Glutamatergic neuron (in vitro differentiated cells): Measurements from ENCODE around the gene SLCO3A1. TPM values are rescaled to one million over a fixed set of nuclear protein-coding genes. Genes with fewer than 3 reads are reported as not detected.

Experiments
- DNase-seq: peaks from one replicate; pipeline ENCODE4 v3.0.0; 2022
- H3K27ac Mint-ChIP-seq: one replicate; pipeline ENCODE4 v1.8.0; 2020; ENCODE audit warnings: mild to moderate bottlenecking, mixed read lengths, inconsistent platforms; ENCODE audit not compliant: unreplicated experiment
- H3K27me3 Mint-ChIP-seq: one replicate; pipeline ENCODE4 v1.8.0; 2020; ENCODE audit warnings: mild to moderate bottlenecking, moderate library complexity, mixed read lengths, inconsistent platforms; ENCODE audit not compliant: unreplicated experiment
- H3K36me3 Mint-ChIP-seq: one replicate; pipeline ENCODE4 v1.8.0; 2020; ENCODE audit warnings: mild to moderate bottlenecking, mixed read lengths, inconsistent platforms; ENCODE audit not compliant: unreplicated experiment
- H3K4me1 Mint-ChIP-seq: one replicate; pipeline ENCODE4 v1.8.0; 2020; ENCODE audit warnings: mild to moderate bottlenecking, low read depth, mixed read lengths, inconsistent platforms; ENCODE audit not compliant: unreplicated experiment
- H3K4me3 Mint-ChIP-seq: one replicate; pipeline ENCODE4 v1.8.0; 2020; ENCODE audit warnings: mild to moderate bottlenecking, mixed read lengths, inconsistent platforms; ENCODE audit not compliant: unreplicated experiment
- H3K9me3 Mint-ChIP-seq: one replicate; pipeline ENCODE4 v1.8.0; 2020; ENCODE audit warnings: mild to moderate bottlenecking, moderate library complexity, mixed read lengths, inconsistent platforms; ENCODE audit not compliant: unreplicated experiment
- CTCF ChIP-seq: fragments of 200-600 bp; sonication (generic); IDR thresholded peaks from one replicate; pipeline ENCODE4 v1.5.0; 2021; ENCODE audit not compliant: partially characterized antibody, unreplicated experiment
- total RNA-seq: library from RNA; stranded (reverse); fragmentation: NEBNext Ultra II Directional; extraction: Animal tissue kit (Norgen Biotek cat#: 25700); gene quantifications from one replicate; pipeline ENCODE4 v1.2.1, GENCODE V29; 2021; ENCODE audit not compliant: unreplicated experiment

SLCO3A1 gene
- total RNA-seq, 1 donor from 2014 or later, result 27.9 TPM

- no peak overlapping the region for H3K27ac Mint-ChIP-seq
- H3K27me3 Mint-ChIP-seq, result peaks cover 3% of the 10 kb centered on the region
- peaks cover 9% of the 10 kb centered on the region for H3K9me3 Mint-ChIP-seq
- H3K36me3 Mint-ChIP-seq, result peaks cover 4% of the 10 kb centered on the region
- H3K4me3 Mint-ChIP-seq, result no peak overlapping the region
- DNase-seq, result no peak
- peaks cover 9% of the 10 kb centered on the region for H3K4me1 Mint-ChIP-seq
- TF ChIP-seq CTCF, result no peak
These were observed 254.0 kb downstream of the SLCO3A1 start for GRCh38 chr15:92107510-92107909.

GRCh38 chr15:92109191-92109873 is 255.8 kb downstream of the SLCO3A1 start:
- no peak overlapping the region for H3K27ac Mint-ChIP-seq
- no peak overlapping the region for H3K4me3 Mint-ChIP-seq
- no peak for TF ChIP-seq CTCF
- H3K4me1 Mint-ChIP-seq, result peaks cover 8% of the 10 kb centered on the region
- H3K27me3 Mint-ChIP-seq, result peaks cover 3% of the 10 kb centered on the region
- peaks cover 9% of the 10 kb centered on the region for H3K9me3 Mint-ChIP-seq
- DNase-seq, result no peak
- peaks cover 4% of the 10 kb centered on the region for H3K36me3 Mint-ChIP-seq

GRCh38 chr15:92111291-92111690 is 257.8 kb downstream of the SLCO3A1 start:
- Mint-ChIP-seq H3K4me1 (peaks cover 8% of the 10 kb centered on the region), H3K27ac (no peak overlapping the region), H3K27me3 (peaks cover 3% of the 10 kb centered on the region), H3K9me3 (peaks cover 9% of the 10 kb centered on the region), H3K4me3 (no peak overlapping the region), H3K36me3 (peaks cover 4% of the 10 kb centered on the region)
- DNase-seq, result no peak
- TF ChIP-seq CTCF, result no peak

DNA sequence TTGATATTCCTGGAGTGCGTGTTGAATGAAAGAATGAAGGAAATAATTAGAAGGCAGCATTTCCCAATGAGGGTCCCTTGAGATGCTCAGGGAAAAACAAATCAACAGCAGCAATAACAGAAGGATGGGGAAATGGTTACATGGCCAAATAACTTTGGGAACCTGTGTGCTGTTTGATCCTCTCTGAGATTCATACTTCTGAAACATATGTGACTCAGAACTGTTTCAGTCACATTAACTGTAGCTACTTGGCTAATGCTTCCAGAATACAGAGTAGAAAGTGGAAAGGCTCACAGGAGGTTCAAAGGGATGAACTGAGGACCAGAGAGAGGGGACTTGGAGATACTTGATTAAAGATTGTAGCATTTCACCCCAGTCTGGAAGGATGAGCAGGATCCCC is 258.2 kb downstream of the SLCO3A1 start:
- H3K27ac Mint-ChIP-seq, result no peak overlapping the region
- peaks cover 9% of the 10 kb centered on the region for H3K9me3 Mint-ChIP-seq
- DNase-seq, result no peak
- H3K27me3 Mint-ChIP-seq, result peaks cover 3% of the 10 kb centered on the region
- peaks cover 4% of the 10 kb centered on the region for H3K36me3 Mint-ChIP-seq
- H3K4me3 Mint-ChIP-seq, result no peak overlapping the region
- peaks cover 8% of the 10 kb centered on the region for H3K4me1 Mint-ChIP-seq
- no peak for TF ChIP-seq CTCF

DNA sequence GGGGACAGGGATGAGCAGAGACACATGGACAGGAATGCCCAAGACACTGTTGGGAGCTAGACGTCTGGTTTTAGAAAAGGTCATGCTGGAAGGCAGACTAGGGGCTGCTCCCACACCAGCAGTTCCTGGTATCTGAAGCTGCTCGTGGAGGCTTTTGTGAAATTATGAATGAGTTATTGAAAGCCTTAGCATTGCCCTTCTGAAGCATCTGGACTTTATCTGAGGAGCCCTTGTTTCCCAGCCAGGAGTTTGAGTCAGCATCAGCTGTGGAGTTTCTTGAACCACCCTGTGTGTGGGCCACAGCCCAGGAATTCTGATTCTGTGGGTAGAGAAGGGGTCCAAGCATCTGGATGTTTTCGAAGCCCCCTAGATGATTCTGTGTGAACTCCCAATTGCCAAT is 258.7 kb downstream of the SLCO3A1 start:
- Mint-ChIP-seq H3K4me3 (no peak overlapping the region), H3K9me3 (peaks cover 9% of the 10 kb centered on the region), H3K4me1 (peaks cover 8% of the 10 kb centered on the region), H3K27me3 (peaks cover 3% of the 10 kb centered on the region), H3K36me3 (peaks cover 4% of the 10 kb centered on the region), H3K27ac (no peak overlapping the region)
- no peak for DNase-seq
- no peak for TF ChIP-seq CTCF
